Neural crest cell (in vitro differentiated cells): ENCODE results near the gene SUMO3. TPM values are rescaled to one million over a fixed set of nuclear protein-coding genes. Genes with fewer than 3 reads are reported as not detected.

Experiments
- DNase-seq: peaks from one replicate; pipeline ENCODE4 v3.0.0; 2021; ENCODE audit warnings: low read depth, mixed read lengths, low spot score
- H3K27ac Mint-ChIP-seq: one replicate; pipeline ENCODE4 v1.8.0; 2021; ENCODE audit warnings: mild to moderate bottlenecking, mixed read lengths; ENCODE audit not compliant: unreplicated experiment
- H3K27me3 Mint-ChIP-seq: 2 replicates; pipeline ENCODE4 v1.8.0; 2021; ENCODE audit warnings: low read depth, mild to moderate bottlenecking, mixed read lengths
- H3K36me3 Mint-ChIP-seq: 2 replicates; pipeline ENCODE4 v1.8.0; 2021; ENCODE audit warnings: low read depth, mild to moderate bottlenecking, mixed read lengths
- H3K4me1 Mint-ChIP-seq: 2 replicates; pipeline ENCODE4 v1.8.0; 2021; ENCODE audit warnings: mixed read lengths
- H3K4me3 Mint-ChIP-seq: one replicate; pipeline ENCODE4 v1.8.0; 2021; ENCODE audit warnings: mild to moderate bottlenecking, mixed read lengths
- H3K9me3 Mint-ChIP-seq: 2 replicates; pipeline ENCODE4 v1.8.0; 2021; ENCODE audit warnings: mixed read lengths
- total RNA-seq: library from RNA; stranded (reverse); gene quantifications from 2 replicates; pipeline ENCODE4 v1.2.1, GENCODE V29; 2021
- TF ChIP-seq, protein P1 (sequence below): fragments of 200-600 bp; sonication (generic); conservative IDR thresholded peaks from 2 replicates; pipeline ENCODE4 v1.5.0; 2021; ENCODE audit warnings: antibody characterized with exemption, mild to moderate bottlenecking

SUMO3 gene
- total RNA-seq, 1 donor from 2014 or later, result 97.7 TPM

DNA sequence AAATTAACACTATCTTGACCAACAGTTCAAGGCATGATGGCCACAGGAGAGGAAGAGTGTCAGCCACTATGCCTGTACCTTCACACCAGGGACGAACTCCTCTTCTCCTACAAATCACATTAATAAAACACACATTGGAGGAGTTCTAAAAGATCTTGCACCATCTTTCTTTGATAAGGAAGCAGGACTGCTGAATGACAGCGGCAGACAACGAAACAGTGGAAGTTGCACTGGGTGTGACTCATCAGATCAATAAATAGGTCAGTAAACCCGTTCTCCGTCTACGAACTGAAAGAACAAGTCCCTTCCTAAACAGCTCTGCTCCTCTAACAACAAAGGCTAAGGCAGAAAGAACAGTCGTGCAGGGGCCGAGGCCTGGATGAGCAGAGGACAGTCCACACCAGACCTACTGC lies 39.4 kb downstream of the SUMO3 start:
- Mint-ChIP-seq H3K4me3 (no peak overlapping the region), H3K27me3 (no peaks in the 10 kb centered on the region), H3K4me1 (peaks cover 35% of the 10 kb centered on the region), H3K36me3 (peaks cover 24% of the 10 kb centered on the region), H3K9me3 (peaks cover 4% of the 10 kb centered on the region), H3K27ac (no peak overlapping the region)
- TF ChIP-seq, protein P1, sequence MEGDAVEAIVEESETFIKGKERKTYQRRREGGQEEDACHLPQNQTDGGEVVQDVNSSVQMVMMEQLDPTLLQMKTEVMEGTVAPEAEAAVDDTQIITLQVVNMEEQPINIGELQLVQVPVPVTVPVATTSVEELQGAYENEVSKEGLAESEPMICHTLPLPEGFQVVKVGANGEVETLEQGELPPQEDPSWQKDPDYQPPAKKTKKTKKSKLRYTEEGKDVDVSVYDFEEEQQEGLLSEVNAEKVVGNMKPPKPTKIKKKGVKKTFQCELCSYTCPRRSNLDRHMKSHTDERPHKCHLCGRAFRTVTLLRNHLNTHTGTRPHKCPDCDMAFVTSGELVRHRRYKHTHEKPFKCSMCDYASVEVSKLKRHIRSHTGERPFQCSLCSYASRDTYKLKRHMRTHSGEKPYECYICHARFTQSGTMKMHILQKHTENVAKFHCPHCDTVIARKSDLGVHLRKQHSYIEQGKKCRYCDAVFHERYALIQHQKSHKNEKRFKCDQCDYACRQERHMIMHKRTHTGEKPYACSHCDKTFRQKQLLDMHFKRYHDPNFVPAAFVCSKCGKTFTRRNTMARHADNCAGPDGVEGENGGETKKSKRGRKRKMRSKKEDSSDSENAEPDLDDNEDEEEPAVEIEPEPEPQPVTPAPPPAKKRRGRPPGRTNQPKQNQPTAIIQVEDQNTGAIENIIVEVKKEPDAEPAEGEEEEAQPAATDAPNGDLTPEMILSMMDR, result no peak
- DNase-seq, result no peak

DNA sequence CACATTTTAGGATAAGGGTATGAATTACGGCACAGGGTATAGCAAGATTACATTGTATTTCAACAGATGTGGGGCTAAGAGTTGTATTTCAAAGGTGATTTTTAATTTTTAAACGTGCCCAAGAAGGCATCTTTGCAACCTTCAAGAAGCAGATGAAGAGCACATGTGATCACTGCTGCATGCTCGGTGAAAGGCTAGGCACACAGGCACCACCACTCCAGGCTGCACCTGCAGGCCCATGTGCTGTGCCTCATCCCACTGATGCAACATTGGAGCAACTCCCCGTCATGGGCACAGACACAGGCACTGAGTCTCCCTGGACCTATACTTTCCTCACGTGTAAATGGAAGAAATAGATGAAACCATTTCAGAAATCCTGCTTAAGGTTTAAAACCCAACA lies 39.8 kb downstream of the SUMO3 start:
- Mint-ChIP-seq H3K36me3 (peaks cover 20% of the 10 kb centered on the region), H3K9me3 (no peaks in the 10 kb centered on the region)

DNA sequence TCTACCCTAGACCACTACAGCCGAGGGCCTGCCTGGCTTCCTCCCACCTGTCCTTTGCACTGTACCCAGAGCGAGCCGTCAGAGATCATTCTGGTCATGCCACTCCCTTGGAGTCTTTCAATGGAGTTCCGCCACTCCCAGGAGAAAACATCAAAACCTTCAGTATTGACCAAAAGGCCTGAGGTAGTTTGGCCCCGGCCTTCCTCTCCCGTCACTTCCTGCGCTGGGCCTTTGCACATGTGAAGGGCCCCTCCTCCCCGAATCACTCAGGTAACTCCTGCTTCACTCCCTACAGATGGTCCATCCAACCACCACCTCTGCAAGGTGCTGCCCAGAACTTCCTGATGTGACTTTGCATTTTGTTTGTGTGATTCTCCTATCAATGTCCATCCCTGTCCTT lies 42.9 kb downstream of the SUMO3 start:
- Mint-ChIP-seq H3K27ac (no peak overlapping the region), H3K9me3 (no peaks in the 10 kb centered on the region), H3K4me1 (peaks cover 33% of the 10 kb centered on the region), H3K27me3 (no peaks in the 10 kb centered on the region), H3K4me3 (no peak overlapping the region), H3K36me3 (peaks cover 21% of the 10 kb centered on the region)
- no peak for DNase-seq
- TF ChIP-seq, protein P1, result no peak

More for the DNA sequence above, 39.8 kb downstream of the SUMO3 start:
- Mint-ChIP-seq H3K4me1 (peaks cover 39% of the 10 kb centered on the region), H3K27ac (no peak overlapping the region), H3K4me3 (no peak overlapping the region), H3K27me3 (no peaks in the 10 kb centered on the region)
- TF ChIP-seq, protein P1, result no peak
- no peak for DNase-seq

DNA sequence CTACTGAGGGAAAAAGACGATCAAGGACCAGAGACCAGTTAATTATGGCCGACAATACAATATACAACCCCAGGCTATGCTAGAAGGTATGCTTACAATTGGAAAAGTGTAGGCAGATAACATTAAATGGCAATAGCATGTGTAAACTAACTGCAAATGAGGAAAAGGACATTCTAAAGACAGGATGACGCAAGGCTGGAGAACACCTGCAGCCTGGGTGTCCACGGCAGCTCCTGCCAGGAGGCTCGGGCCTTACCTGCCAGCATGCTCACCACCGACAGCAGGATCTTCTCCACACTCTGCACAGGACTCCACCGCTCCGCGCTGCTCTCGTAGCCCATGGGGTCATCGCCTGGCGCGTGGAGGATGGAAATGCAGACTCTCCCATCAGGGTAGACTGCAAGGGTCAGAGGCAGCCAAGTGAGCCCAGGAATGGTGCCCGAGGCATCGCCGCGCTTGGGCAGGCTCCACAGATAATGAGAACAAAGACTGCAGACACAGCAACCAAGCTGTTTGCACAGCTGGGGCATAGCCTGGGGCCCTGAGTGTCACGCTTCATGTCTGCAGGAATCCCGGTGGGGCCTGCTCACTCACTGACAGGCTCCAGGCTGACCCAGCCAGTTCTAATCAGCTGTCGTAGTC lies 44.5 kb downstream of the SUMO3 start:
- no peak overlapping the region for H3K27ac Mint-ChIP-seq
- TF ChIP-seq, protein P1, result no peak
- H3K4me1 Mint-ChIP-seq, result peaks cover 34% of the 10 kb centered on the region
- no peaks in the 10 kb centered on the region for H3K9me3 Mint-ChIP-seq
- no peak overlapping the region for H3K4me3 Mint-ChIP-seq
- H3K27me3 Mint-ChIP-seq, result no peaks in the 10 kb centered on the region
- H3K36me3 Mint-ChIP-seq, result peaks cover 21% of the 10 kb centered on the region
- peak; percentile 34 for DNase-seq

DNA sequence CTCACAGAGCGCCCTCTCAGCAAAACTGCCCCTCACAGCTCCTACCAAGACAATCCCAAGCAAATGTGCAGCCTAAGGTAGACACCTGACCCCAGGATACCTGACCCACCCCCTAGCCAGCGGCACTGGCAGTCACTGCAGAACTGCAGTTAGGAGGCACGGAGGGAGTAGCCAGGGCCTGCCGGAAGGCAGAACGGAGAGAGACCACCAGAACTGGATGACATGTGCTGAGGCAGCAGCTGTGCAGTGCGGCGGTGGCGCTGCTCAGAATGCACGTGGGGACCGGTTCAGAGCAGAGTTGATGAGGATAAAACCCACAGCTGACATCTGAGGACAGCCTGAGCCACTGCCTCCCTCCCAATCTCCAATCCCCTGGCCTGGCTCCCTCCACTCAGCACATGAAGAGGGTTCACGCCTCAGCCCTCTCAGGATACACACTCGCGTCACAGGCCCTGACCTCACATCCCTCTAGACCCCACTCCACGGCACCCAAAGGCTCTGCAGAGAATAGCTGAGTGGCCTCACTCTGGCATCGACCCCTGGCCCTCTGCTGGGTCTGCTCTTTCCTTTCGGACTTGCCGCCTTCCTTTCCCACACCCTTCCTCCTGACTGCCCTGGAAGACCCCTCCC lies 45.9 kb downstream of the SUMO3 start:
- H3K36me3 Mint-ChIP-seq, result peaks cover 21% of the 10 kb centered on the region
- H3K4me1 Mint-ChIP-seq, result peaks cover 30% of the 10 kb centered on the region
- no peak for DNase-seq
- H3K27me3 Mint-ChIP-seq, result no peaks in the 10 kb centered on the region
- TF ChIP-seq, protein P1, result no peak
- no peaks in the 10 kb centered on the region for H3K9me3 Mint-ChIP-seq
- H3K4me3 Mint-ChIP-seq, result no peak overlapping the region
- H3K27ac Mint-ChIP-seq, result peak overlapping the region; percentile 69
